A549 (cell line): Measurements from ENCODE around the gene MXRA7. TPM values are rescaled to one million over a fixed set of nuclear protein-coding genes. Genes with fewer than 3 reads are reported as not detected.

Experiments
- ATAC-seq, 2 experiments: fragments of 200-7000 bp in 1 of 2; fragments of >200 bp in 1 of 2; cut with Nextera tagmentation in 1 of 2; cut with Tn5 transposase in 1 of 2; 3 replicates each; pipeline versions ENCODE4 v1.8.0 to v1.9.1; 2018 to 2020; ENCODE audit warnings: mild to moderate bottlenecking in 1 of 2, moderate library complexity in 1 of 2
- CTCF ChIA-PET: fragments of 300-600 bp; sonication (Branson Sonifier 250); formaldehyde crosslinking; extraction: SDS; loops from one replicate; lab custom pipeline; 2021; ENCODE audit warnings: antibody characterized with exemption, inconsistent platforms; lab: Yijun Ruan, JAX
- POLR2A ChIA-PET: fragments of 350-600 bp; formaldehyde crosslinking; extraction: SDS; loops from one replicate; lab custom pipeline; 2021; ENCODE audit warnings: antibody characterized with exemption, inconsistent platforms; lab: Yijun Ruan, JAX
- DNase-seq, 2 experiments: peaks; one replicate each; pipeline versions ENCODE4 v3.0.0 to v3.0.0-alpha.2; 2011 to 2016; ENCODE audit warnings: low read depth in 1 of 2, low spot score in 1 of 2
- FAIRE-seq: peaks from 2 replicates; lab custom pipeline; 2011; peaks lifted over from hg19 to GRCh38; lab: Jason Lieb, UNC
- H3K27ac ChIP-seq, 2 experiments: fragments of >200 bp; sonication (Bioruptor Twin); formaldehyde crosslinking; 3 replicates each; pipeline ENCODE4 v1.5.1; 2016 to 2017
- H3K4me1 ChIP-seq: fragments of >200 bp; sonication (Bioruptor Twin); formaldehyde crosslinking; 3 replicates; pipeline ENCODE4 v1.6.1; 2016
- H3K4me2 ChIP-seq: fragments of >200 bp; sonication (Bioruptor Twin); formaldehyde crosslinking; 3 replicates; pipeline ENCODE4 v1.6.1; 2016
- H3K4me3 ChIP-seq: fragments of >200 bp; sonication (Bioruptor Twin); formaldehyde crosslinking; 3 replicates; pipeline ENCODE4 v1.5.1; 2016
- H3K9me3 ChIP-seq: fragments of >200 bp; sonication (Bioruptor Twin); formaldehyde crosslinking; 3 replicates; pipeline ENCODE4 v1.6.1; 2016
- CEBPB ChIP-seq, 2 experiments: fragments of >200 bp in 1 of 2; sonication (Bioruptor Twin) in 1 of 2; formaldehyde crosslinking in 1 of 2; IDR thresholded peaks; 2 replicates each; pipeline ENCODE4 v1.6.1; 2012 to 2016
- EHF ChIP-seq: fragments of 250-450 bp; sonication (Bioruptor Pico); IDR thresholded peaks from 2 replicates; pipeline ENCODE4 v1.5.0; 2020; ENCODE audit warnings: mild to moderate bottlenecking
- FOSL2 ChIP-seq, 2 experiments: fragments of 450-650 bp in 1 of 2; fragments of >200 bp in 1 of 2; sonication (Bioruptor Twin) in 1 of 2; formaldehyde crosslinking; IDR thresholded peaks; 2 replicates each; pipeline versions ENCODE4 v1.5.0 to v1.6.1; 2016 to 2020; ENCODE audit warnings: mild to moderate bottlenecking in 1 of 2, moderate library complexity in 1 of 2
- GATA3 ChIP-seq: IDR thresholded peaks from 2 replicates; pipeline ENCODE4 v1.6.1; 2012; ENCODE audit warnings: borderline replicate concordance
- HDAC2 ChIP-seq: fragments of 200-600 bp; sonication (generic); IDR thresholded peaks from 2 replicates; pipeline ENCODE4 v1.6.1; 2016
- HEYL ChIP-seq: fragments of 250-450 bp; sonication (Bioruptor Pico); IDR thresholded peaks from 2 replicates; pipeline ENCODE4 v1.8.0; 2021; ENCODE audit warnings: mild to moderate bottlenecking, moderate library complexity
- JUN ChIP-seq, 2 experiments: fragments of >200 bp; sonication (Bioruptor Twin); formaldehyde crosslinking; IDR thresholded peaks; 2 replicates in 1 of 2; 3 replicates in 1 of 2; pipeline ENCODE4 v1.6.1; 2016 to 2017
- KDM5A ChIP-seq: fragments of 200-600 bp; sonication (generic); IDR thresholded peaks from 2 replicates; pipeline ENCODE4 v1.6.1; 2016; ENCODE audit warnings: antibody characterized with exemption, mild to moderate bottlenecking
- MAFK ChIP-seq: fragments of 450-650 bp; IDR thresholded peaks from 2 replicates; pipeline ENCODE4 v1.6.1; 2014; ENCODE audit not compliant: partially characterized antibody
- MAZ ChIP-seq: fragments of 150-350 bp; IDR thresholded peaks from 2 replicates; pipeline ENCODE4 v1.6.1; 2014; ENCODE audit warnings: antibody characterized with exemption, low read depth, low read length, borderline replicate concordance
- NR3C1 ChIP-seq: fragments of >200 bp; sonication (Bioruptor Twin); formaldehyde crosslinking; IDR thresholded peaks from 3 replicates; pipeline ENCODE4 v1.6.1; 2017
- PHF8 ChIP-seq: fragments of 200-600 bp; sonication (generic); IDR thresholded peaks from 2 replicates; pipeline ENCODE4 v1.6.1; 2016; ENCODE audit warnings: low read depth, mild to moderate bottlenecking, antibody characterized with exemption, moderate library complexity, borderline replicate concordance
- POLR2A ChIP-seq: IDR thresholded peaks from 2 replicates; pipeline ENCODE4 v1.6.1; 2012; ENCODE audit warnings: mild to moderate bottlenecking, low read length
- RNF2 ChIP-seq: fragments of 200-600 bp; sonication (generic); IDR thresholded peaks from 2 replicates; pipeline ENCODE4 v1.6.1; 2016; ENCODE audit warnings: low read depth, mild to moderate bottlenecking, antibody characterized with exemption, moderate library complexity, borderline replicate concordance
- ZC3H11A ChIP-seq: fragments of 450-650 bp; IDR thresholded peaks from 2 replicates; pipeline ENCODE4 v1.6.1; 2014; ENCODE audit warnings: antibody characterized with exemption, mild to moderate bottlenecking
- ZNF302 ChIP-seq: fragments of 250-450 bp; sonication (Bioruptor Pico); IDR thresholded peaks from 2 replicates; pipeline ENCODE4 v1.9.0; 2021; ENCODE audit warnings: inconsistent platforms, mild to moderate bottlenecking, moderate library complexity
- WGBS: methylation state at CpG from one replicate; pipeline ENCODE4 v1.1.6; 2017; ENCODE audit errors: missing lambda C conversion rate; 5-methylcytosine and 5-hydroxymethylcytosine counted together
- polyA minus RNA-seq: library from RNA; depleted of rRNA, polyadenylated mRNA; stranded (reverse); fragments of >200 nt; gene quantifications from 2 replicates; pipeline ENCODE4 v1.2.3, GENCODE V29; 2011; rRNA and poly(A)+ RNA removed
- polyA plus RNA-seq, 4 experiments: library from polyadenylated mRNA; depleted of rRNA in 3 of 4; stranded (reverse); fragments of >200 nt; fragmentation: RNase III in 1 of 4; extraction: RNeasy Plus Mini Kit Qiagen cat#74134 plus additional on column Dnase treatment in 1 of 4; gene quantifications; 2 replicates in 3 of 4; 3 replicates in 1 of 4; pipeline ENCODE4 v1.2.3, GENCODE V29; 2011 to 2017
- TF ChIP-seq, protein P1 (sequence below): IDR thresholded peaks from 2 replicates; pipeline ENCODE4 v1.6.1; 2012
- TF ChIP-seq, protein P2 (sequence below): IDR thresholded peaks from 2 replicates; pipeline ENCODE4 v1.6.1; 2012; ENCODE audit warnings: low read depth, borderline replicate concordance
- TF ChIP-seq, protein P3 (sequence below): fragments of 150-350 bp; IDR thresholded peaks from 2 replicates; pipeline ENCODE4 v1.6.1; 2014; ENCODE audit warnings: low read depth, mild to moderate bottlenecking, low read length
- TF ChIP-seq, protein P4 (sequence below): fragments of >200 bp; sonication (Bioruptor Twin); formaldehyde crosslinking; IDR thresholded peaks from 3 replicates; pipeline ENCODE4 v1.6.1; 2016

Gene MXRA7, protein sequence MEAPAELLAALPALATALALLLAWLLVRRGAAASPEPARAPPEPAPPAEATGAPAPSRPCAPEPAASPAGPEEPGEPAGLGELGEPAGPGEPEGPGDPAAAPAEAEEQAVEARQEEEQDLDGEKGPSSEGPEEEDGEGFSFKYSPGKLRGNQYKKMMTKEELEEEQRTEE
- polyA plus RNA-seq (2011; rRNA removed): 47.8 and 80.1 TPM in 2 replicates
- 23.0 and 30.3 TPM in 2 replicates for polyA plus RNA-seq (2012; cell fraction: cytosol; rRNA removed)
- 7.5 and 12.8 TPM in 2 replicates for polyA plus RNA-seq (2012; cell fraction: nucleus; rRNA removed)
- polyA plus RNA-seq (2017; fragmentation: RNase III; extraction: RNeasy Plus Mini Kit Qiagen cat#74134 plus additional on column Dnase treatment): 48.6 to 59.2 TPM (median 57.2 TPM) in 3 replicates
- polyA minus RNA-seq: 20.3 and 22.2 TPM in 2 replicates

DNA sequence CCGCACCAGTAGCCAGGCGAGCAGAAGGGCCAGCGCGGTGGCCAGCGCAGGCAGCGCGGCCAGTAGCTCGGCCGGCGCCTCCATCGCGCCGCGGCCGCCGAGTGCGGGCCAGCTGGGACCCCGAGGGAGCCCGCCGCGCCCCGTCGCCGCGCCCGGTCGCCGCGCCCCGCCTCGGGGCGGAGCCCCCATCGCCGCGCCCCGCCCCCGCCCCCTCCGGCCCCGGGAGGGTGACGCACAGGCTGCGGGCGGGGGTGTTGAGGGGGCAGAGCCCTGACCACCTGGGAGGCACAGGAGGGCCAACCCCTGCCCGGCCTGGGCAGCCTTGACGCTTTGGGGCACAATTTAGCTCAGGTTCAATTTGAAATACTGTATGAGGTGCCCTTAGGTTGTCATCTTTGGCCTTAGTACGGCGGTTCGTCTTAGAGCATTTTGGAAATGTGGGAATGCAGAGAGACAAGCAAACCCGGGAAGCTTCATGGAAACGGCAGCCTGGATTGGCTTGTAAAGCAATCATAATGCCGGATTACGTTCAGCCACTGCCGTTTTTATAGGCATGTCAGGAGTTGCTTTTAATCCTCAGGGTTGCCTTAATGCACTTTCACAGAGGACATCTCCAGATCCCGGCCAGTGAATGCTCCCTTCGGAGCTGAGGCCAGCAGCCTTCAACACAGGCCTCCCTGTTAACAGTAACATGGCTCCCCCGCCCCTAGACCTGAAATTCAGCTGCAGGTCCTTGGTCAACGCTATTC is at the start of gene MXRA7:
TSS of gene MXRA7 (minus strand) at position 103 of the 749 bp plus-strand sequence. CDS start at position 84, 19 bp downstream.
- Histone ChIP-seq H3K4me3 (peak within 1 kb of the TSS; percentile 60), H3K9me3 (no peaks in the 10 kb centered on the region), H3K27ac (peak within 1 kb of the TSS; percentile 73 to 88), H3K4me2 (peak within 1 kb of the TSS; percentile 98), H3K4me1 (peaks cover 22% of the 10 kb centered on the region)
- 23% methylated on average over 12 of the region's 56 CpGs for WGBS
- POLR2A ChIA-PET: interaction anchor here (0.9 to 2.8 kb wide), 2 partner anchors 15 to 40 kb away, joined by 3 to 12 read pairs; partner anchors contain the start of genes JMJD6 and METTL23
- peak; percentile 39 for TF ChIP-seq POLR2A
- TF ChIP-seq HDAC2: no peak
- no peak for TF ChIP-seq FOSL2 (IDR thresholded peaks at IDR 0.05)
- peak; percentile 42; the same call in 1 of the 2 replicates for TF ChIP-seq FOSL2 (CRISPR knock-in tag; IDR thresholded peaks at IDR 0.05)
- no peak for TF ChIP-seq EHF (CRISPR knock-in tag)
- TF ChIP-seq MAZ: peak; percentile 83; the same call in 1 of the 2 replicates
- TF ChIP-seq ZNF302: no peak
- no peak for TF ChIP-seq RNF2
- TF ChIP-seq PHF8: no peak
- TF ChIP-seq KDM5A: no peak
- peak in 1 of 2 experiments; percentile 40; a peak in 1 of 5 replicates for TF ChIP-seq JUN (IDR thresholded peaks at IDR 0.05)
- CTCF ChIA-PET: interaction anchor here (0.9 to 26.0 kb wide), 9 partner anchors 8 to 355 kb away, joined by 3 to 456 read pairs (median 56); partner anchors contain the start of genes JMJD6 and METTL23
- peak; percentile 49 to 78 for DNase-seq
- FAIRE-seq: no peak
- ATAC-seq: peak; percentile 76 to 82

DNA sequence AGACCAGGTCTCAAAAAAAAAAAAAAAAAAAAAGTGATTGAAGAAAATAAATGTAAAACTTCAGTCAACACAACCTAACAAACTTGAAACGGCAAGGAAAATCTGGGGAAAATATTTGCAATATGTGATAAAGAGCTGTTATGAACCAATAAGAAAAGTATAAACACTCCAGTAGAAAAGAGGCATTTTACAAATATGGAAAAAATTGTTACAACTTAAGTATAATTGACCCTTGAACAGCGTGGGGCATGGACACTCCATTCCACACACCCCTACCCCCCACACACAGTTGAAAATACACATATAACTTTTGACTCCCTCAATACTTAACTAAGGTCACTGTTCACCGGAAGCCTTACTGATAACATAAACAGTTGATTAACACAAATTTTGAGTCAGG is 47.8 kb upstream of the MXRA7 start:
- WGBS: 90% methylated on average over 3 of the region's 3 CpGs
- ATAC-seq: no peak
- no peak for FAIRE-seq

More for the DNA sequence above, 47.8 kb upstream of the MXRA7 start:
- H3K27ac ChIP-seq: no peak overlapping the region
- ChIA-PET POLR2A (no interaction called here), CTCF (interaction anchor here (0.6 to 2.3 kb wide), 7 partner anchors 10 to 165 kb away, joined by 3 to 6 read pairs (median 4); partner anchors contain the start of gene MGAT5B)
- TF ChIP-seq, protein P1, sequence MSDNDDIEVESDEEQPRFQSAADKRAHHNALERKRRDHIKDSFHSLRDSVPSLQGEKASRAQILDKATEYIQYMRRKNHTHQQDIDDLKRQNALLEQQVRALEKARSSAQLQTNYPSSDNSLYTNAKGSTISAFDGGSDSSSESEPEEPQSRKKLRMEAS: no peak
- TF ChIP-seq ZC3H11A: no peak
- TF ChIP-seq EHF (CRISPR knock-in tag): no peak
- TF ChIP-seq, protein P2, sequence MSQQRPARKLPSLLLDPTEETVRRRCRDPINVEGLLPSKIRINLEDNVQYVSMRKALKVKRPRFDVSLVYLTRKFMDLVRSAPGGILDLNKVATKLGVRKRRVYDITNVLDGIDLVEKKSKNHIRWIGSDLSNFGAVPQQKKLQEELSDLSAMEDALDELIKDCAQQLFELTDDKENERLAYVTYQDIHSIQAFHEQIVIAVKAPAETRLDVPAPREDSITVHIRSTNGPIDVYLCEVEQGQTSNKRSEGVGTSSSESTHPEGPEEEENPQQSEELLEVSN: no peak
- TF ChIP-seq MAFK: no peak
- TF ChIP-seq POLR2A: no peak
- no peak for TF ChIP-seq RNF2
- TF ChIP-seq, protein P3, sequence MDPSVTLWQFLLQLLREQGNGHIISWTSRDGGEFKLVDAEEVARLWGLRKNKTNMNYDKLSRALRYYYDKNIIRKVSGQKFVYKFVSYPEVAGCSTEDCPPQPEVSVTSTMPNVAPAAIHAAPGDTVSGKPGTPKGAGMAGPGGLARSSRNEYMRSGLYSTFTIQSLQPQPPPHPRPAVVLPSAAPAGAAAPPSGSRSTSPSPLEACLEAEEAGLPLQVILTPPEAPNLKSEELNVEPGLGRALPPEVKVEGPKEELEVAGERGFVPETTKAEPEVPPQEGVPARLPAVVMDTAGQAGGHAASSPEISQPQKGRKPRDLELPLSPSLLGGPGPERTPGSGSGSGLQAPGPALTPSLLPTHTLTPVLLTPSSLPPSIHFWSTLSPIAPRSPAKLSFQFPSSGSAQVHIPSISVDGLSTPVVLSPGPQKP: no peak
- no peak for TF ChIP-seq HEYL (CRISPR knock-in tag)
- TF ChIP-seq NR3C1: no peak
- no peak for TF ChIP-seq CEBPB (IDR thresholded peaks at IDR 0.05)
- TF ChIP-seq, protein P4, sequence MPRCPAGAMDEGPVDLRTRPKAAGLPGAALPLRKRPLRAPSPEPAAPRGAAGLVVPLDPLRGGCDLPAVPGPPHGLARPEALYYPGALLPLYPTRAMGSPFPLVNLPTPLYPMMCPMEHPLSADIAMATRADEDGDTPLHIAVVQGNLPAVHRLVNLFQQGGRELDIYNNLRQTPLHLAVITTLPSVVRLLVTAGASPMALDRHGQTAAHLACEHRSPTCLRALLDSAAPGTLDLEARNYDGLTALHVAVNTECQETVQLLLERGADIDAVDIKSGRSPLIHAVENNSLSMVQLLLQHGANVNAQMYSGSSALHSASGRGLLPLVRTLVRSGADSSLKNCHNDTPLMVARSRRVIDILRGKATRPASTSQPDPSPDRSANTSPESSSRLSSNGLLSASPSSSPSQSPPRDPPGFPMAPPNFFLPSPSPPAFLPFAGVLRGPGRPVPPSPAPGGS: no peak
- TF ChIP-seq GATA3: no peak
- no peak for TF ChIP-seq PHF8
- DNase-seq: no peak
- H3K4me2 ChIP-seq: no peak overlapping the region
- H3K4me1 ChIP-seq: no peaks in the 10 kb centered on the region
- H3K4me3 ChIP-seq: no peak overlapping the region
- H3K9me3 ChIP-seq: peaks cover 6% of the 10 kb centered on the region; the same call in 1 of the 3 replicates
